HepG2 (cell line): Measurements from ENCODE around the gene SMOC1.

Experiments
- BCLAF1 ChIP-seq: fragments of 450-650 bp; IDR thresholded peaks from 2 replicates; pipeline ENCODE4 v1.6.1; 2017; ENCODE audit warnings: mild to moderate bottlenecking
- CTCF ChIP-seq: sonication (generic); formaldehyde crosslinking; IDR thresholded peaks from 2 replicates; pipeline ENCODE4 v1.5.0; 2020; ENCODE audit warnings: mild to moderate bottlenecking, missing genetic modification reagents, moderate library complexity
- FOXJ3 ChIP-seq: sonication (generic); formaldehyde crosslinking; IDR thresholded peaks from 2 replicates; pipeline ENCODE4 v1.4.0; 2020; ENCODE audit warnings: missing genetic modification reagents, mild to moderate bottlenecking, borderline replicate concordance
- GABPA ChIP-seq, 2 experiments: IDR thresholded peaks; 2 replicates each; pipeline ENCODE4 v1.6.1; 2011 to 2016; ENCODE audit warnings: low read depth in 2 of 2, low read length in 1 of 2, missing biosample characterization in 1 of 2, missing genetic modification characterization in 1 of 2
- TOPORS ChIP-seq: sonication (generic); formaldehyde crosslinking; IDR thresholded peaks from 2 replicates; pipeline ENCODE4 v1.8.0; 2023; ENCODE audit warnings: mild to moderate bottlenecking, missing genetic modification reagents
- ZNF253 ChIP-seq: sonication (generic); formaldehyde crosslinking; IDR thresholded peaks from 2 replicates; pipeline ENCODE4 v1.8.0; 2022; ENCODE audit warnings: mild to moderate bottlenecking, missing genetic modification reagents, borderline replicate concordance
- ZNF274 ChIP-seq: sonication (generic); formaldehyde crosslinking; IDR thresholded peaks from 2 replicates; pipeline ENCODE4 v1.5.1; 2020; ENCODE audit warnings: mild to moderate bottlenecking, missing genetic modification reagents
- ZNF512 ChIP-seq: sonication (generic); formaldehyde crosslinking; IDR thresholded peaks from 2 replicates; pipeline ENCODE4 v1.4.0; 2020; ENCODE audit warnings: mild to moderate bottlenecking, missing genetic modification reagents
- ZNF816 ChIP-seq: sonication (generic); formaldehyde crosslinking; IDR thresholded peaks from 2 replicates; pipeline ENCODE4 v1.8.0; 2022; ENCODE audit warnings: missing genetic modification reagents, mild to moderate bottlenecking, borderline replicate concordance

- TF ChIP-seq TOPORS (CRISPR knock-in tag) (no peak), CTCF (no peak), ZNF274 (no peak), ZNF512 (CRISPR knock-in tag) (no peak), FOXJ3 (CRISPR knock-in tag) (no peak), GABPA (IDR thresholded peaks at IDR 0.05; ENCODE audit: low read depth, low read length) (no peak), GABPA (CRISPR knock-in tag; IDR thresholded peaks at IDR 0.05; ENCODE audit: low read depth) (no peak), ZNF253 (CRISPR knock-in tag) (no peak), BCLAF1 (no peak), ZNF816 (CRISPR knock-in tag) (no peak)
Measured at GRCh38 chr14:69999261-69999674, 120.1 kb downstream of the SMOC1 start.
